Smooth muscle cell of trachea (primary cell): ENCODE data around the gene TXNDC2. TPM values are rescaled to one million over a fixed set of nuclear protein-coding genes. Genes with fewer than 3 reads are reported as not detected.

Source experiments
- total RNA-seq: library from RNA; depleted of rRNA; stranded (reverse); fragments of >200 nt; gene quantifications from 2 replicates; pipeline ENCODE4 v1.2.1, GENCODE V29; 2014

The TXNDC2 gene
- total RNA-seq = under 0.01 TPM in 2 replicates

DNA sequence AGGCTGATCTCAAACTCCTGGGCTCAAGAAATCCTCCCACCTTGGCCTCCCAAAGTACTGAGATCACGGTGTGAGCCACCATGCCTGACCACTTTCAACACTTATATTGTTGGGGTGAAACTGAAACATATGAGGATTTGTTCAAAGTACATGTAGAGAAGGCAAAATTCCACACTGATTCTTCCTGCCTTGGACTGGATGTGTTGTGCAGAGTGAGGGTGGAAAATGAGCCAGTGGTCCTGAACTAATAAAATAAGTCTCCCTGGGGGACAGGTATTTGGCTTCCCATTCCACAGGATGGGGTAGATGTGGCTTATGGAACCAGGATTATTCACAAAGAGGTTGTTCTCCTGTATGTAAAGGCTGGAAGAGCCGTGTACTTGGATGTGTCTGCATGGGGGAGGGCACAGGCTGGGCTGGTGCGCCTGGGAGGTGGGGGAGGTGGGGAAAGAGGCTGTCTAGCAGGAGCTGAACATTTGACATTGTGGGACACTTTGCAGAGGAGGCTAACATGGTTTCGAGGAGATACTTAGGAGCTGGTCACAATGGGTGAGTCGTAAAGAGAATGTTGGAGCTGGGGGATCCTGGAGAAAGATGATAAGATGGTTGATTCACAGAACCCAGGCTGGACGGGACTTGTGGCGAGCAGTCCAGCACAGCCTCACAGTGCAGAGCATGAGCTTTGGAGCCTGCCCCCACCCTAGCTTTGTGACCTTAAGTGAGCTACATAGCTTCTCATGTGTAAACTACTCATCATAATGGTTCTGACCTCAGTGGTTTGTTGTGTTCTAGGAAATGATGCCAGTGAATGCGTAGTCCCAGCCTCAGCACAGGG, at the start of gene TXNDC2:
Gene TXNDC2 (plus strand): TSS at position 804 of the 835 bp plus-strand sequence. CDS start 708 bp downstream, outside the sequence.

DNA sequence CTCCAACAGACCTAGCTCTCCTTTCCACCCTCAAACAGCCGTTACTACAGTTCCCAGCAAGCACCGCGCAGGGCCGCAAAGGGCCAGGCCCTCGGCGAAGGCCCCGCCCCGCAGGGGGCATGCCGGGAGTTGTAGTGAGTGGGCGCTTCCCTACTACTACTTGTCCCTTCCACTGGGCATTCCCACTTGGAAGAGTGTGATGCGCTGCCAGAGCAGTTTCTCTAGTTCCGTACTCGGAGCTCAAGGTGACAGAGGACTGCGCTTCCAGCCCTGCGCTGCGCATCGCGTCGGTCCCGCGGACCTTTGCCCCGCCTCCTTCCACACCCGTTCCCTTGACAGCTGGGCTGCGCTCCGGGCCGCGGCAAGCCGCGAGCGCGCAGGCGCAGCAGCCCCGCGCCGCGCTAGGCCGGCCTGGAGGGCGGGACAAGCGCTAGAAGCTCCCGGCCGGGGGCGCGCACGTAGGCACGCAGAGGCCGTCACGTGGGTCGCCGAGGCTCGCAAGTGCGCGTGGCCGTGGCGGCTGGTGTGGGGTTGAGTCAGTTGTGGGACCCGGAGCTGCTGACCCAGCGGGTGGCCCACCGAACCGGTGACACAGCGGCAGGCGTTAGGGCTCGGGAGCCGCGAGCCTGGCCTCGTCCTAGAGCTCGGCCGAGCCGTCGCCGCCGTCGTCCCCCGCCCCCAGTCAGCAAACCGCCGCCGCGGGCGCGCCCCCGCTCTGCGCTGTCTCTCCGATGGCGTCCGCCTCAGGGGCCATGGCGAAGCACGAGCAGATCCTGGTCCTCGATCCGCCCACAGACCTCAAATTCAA, 28.0 kb downstream of the TXNDC2 start, which contains the start of gene VAPA:
Gene VAPA (plus strand): TSS at position 491 of the 808 bp plus-strand sequence. CDS start 241 bp downstream, at position 732.

Other genes starting within 250 kb of the TXNDC2 start
- gene RAB31, start 177.7 kb upstream of the TXNDC2 start, total RNA-seq = 35.2 and 48.9 TPM in 2 replicates
- 255 and 427 TPM in 2 replicates for gene VAPA, start 28.0 kb downstream of the TXNDC2 start, total RNA-seq